ENCODE data around the gene BAK1. TPM values are rescaled to one million over a fixed set of nuclear protein-coding genes. Genes with fewer than 3 reads are reported as not detected.
"Not testable (repeated sequence)": the region's sequence is repeated elsewhere in the genome, so short reads cannot be mapped to it uniquely, and the experiment has no call there.

BAK1 gene
- total and polyA plus RNA-seq, 2 of the 13 experiments (the other 11 are each of a cell fraction or from before 2014, with no cell fraction given): 15.0 to 23.8 TPM

- DNase-seq (ENCODE audit: low spot score); H3K27me3 ChIP-seq (ENCODE audit: control insufficient read depth in 1 of 2, insufficient read depth in 2 of 2, low read length in 2 of 2); H4K20me1 ChIP-seq (ENCODE audit: insufficient read depth, low read length); CTCF ChIA-PET (ENCODE audit: low intra/inter-chr PET ratio, low total read pairs); H3K9ac ChIP-seq (ENCODE audit: insufficient read depth, low read depth, low read length); H3K36me3 ChIP-seq (replicated peaks in 1 of 2; ENCODE audit: control insufficient read depth in 1 of 2, insufficient read depth in 2 of 2, low read length in 2 of 2); H3K4me3 ChIP-seq (replicated peaks in 1 of 3; ENCODE audit: insufficient read depth in 1 of 3, low read depth in 2 of 3, low read length in 3 of 3); H3K79me2 ChIP-seq (ENCODE audit: insufficient read depth, low read length); H3K9me3 ChIP-seq (ENCODE audit: low read length); POLR2A ChIA-PET; H2AFZ ChIP-seq (ENCODE audit: low read length); in situ Hi-C loops (cut with HindIII; ENCODE audit: extremely low pct_ligation_motif_present, low pct_unique_long_range_greater_than_20kb); intact Hi-C loops (cut with micrococcal nuclease; ENCODE audit: unreplicated experiment); H3K27ac ChIP-seq (ENCODE audit: extremely low read length, insufficient read depth, low read length); BruUV-seq (replicated peaks): not testable (repeated sequence)
- ATAC-seq (peak; percentile 73), FAIRE-seq (peak; percentile 76)
- WGBS (ENCODE audit: low lambda C conversion rate): 31% methylated on average over 11 of the region's 11 CpGs
- Histone ChIP-seq H3K4me2 (ENCODE audit: low read depth, low read length) (peak overlapping the region; percentile 34), H3K4me1 (ENCODE audit: insufficient read depth, low read length) (peaks cover 27% of the 10 kb centered on the region)
- TF ChIP-seq ZMYM4 (CRISPR knock-in tag; IDR thresholded peaks at IDR 0.05) (0 out of 2 replicates have a peak, but pooled peaks have one; percentile 27), ZNF292 (CRISPR knock-in tag; IDR thresholded peaks at IDR 0.05; ENCODE audit: borderline replicate concordance, low read depth) (0 out of 2 replicates have a peak, but pooled peaks have one; percentile 40), ZNF792 (CRISPR knock-in tag; IDR thresholded peaks at IDR 0.05) (0 out of 2 replicates have a peak, but pooled peaks have one; percentile 38), ZNF121 (CRISPR knock-in tag; IDR thresholded peaks at IDR 0.05) (peak; percentile 56; the same call in 1 of the 2 replicates), SP5 (CRISPR knock-in tag; IDR thresholded peaks at IDR 0.05; ENCODE audit: borderline replicate concordance, low read depth) (peak; percentile 93), HNF4A (CRISPR knock-in tag; IDR thresholded peaks at IDR 0.05) (peak; percentile 83), TBX2 (CRISPR knock-in tag; IDR thresholded peaks at IDR 0.05; ENCODE audit: borderline replicate concordance) (peak; percentile 31; the same call in 1 of the 2 replicates), ZNF580 (CRISPR knock-in tag; IDR thresholded peaks at IDR 0.05; ENCODE audit: borderline replicate concordance, low read depth) (0 out of 2 replicates have a peak, but pooled peaks have one; percentile 35), ZNF644 (CRISPR knock-in tag; IDR thresholded peaks at IDR 0.05; ENCODE audit: low read depth) (peak; percentile 88), NFE2L2 (IDR thresholded peaks at IDR 0.05; ENCODE audit: low read length) (peak; percentile 52), TEAD3 (CRISPR knock-in tag; optimal IDR thresholded peaks at IDR 0.05; ENCODE audit: borderline replicate concordance) (peak; percentile 45), RARA (CRISPR knock-in tag; IDR thresholded peaks at IDR 0.05) (0 out of 2 replicates have a peak, but pooled peaks have one; percentile 9), HOXA3 (CRISPR knock-in tag; IDR thresholded peaks at IDR 0.05) (peak; percentile 41; the same call in 1 of the 2 replicates), ZNF788 (CRISPR knock-in tag; IDR thresholded peaks at IDR 0.05; ENCODE audit: borderline replicate concordance) (0 out of 2 replicates have a peak, but pooled peaks have one; percentile 25), PITX1 (CRISPR knock-in tag; IDR thresholded peaks at IDR 0.05) (peak; percentile 56; the same call in 1 of the 2 replicates)
- TF ChIP-seq, protein P1, sequence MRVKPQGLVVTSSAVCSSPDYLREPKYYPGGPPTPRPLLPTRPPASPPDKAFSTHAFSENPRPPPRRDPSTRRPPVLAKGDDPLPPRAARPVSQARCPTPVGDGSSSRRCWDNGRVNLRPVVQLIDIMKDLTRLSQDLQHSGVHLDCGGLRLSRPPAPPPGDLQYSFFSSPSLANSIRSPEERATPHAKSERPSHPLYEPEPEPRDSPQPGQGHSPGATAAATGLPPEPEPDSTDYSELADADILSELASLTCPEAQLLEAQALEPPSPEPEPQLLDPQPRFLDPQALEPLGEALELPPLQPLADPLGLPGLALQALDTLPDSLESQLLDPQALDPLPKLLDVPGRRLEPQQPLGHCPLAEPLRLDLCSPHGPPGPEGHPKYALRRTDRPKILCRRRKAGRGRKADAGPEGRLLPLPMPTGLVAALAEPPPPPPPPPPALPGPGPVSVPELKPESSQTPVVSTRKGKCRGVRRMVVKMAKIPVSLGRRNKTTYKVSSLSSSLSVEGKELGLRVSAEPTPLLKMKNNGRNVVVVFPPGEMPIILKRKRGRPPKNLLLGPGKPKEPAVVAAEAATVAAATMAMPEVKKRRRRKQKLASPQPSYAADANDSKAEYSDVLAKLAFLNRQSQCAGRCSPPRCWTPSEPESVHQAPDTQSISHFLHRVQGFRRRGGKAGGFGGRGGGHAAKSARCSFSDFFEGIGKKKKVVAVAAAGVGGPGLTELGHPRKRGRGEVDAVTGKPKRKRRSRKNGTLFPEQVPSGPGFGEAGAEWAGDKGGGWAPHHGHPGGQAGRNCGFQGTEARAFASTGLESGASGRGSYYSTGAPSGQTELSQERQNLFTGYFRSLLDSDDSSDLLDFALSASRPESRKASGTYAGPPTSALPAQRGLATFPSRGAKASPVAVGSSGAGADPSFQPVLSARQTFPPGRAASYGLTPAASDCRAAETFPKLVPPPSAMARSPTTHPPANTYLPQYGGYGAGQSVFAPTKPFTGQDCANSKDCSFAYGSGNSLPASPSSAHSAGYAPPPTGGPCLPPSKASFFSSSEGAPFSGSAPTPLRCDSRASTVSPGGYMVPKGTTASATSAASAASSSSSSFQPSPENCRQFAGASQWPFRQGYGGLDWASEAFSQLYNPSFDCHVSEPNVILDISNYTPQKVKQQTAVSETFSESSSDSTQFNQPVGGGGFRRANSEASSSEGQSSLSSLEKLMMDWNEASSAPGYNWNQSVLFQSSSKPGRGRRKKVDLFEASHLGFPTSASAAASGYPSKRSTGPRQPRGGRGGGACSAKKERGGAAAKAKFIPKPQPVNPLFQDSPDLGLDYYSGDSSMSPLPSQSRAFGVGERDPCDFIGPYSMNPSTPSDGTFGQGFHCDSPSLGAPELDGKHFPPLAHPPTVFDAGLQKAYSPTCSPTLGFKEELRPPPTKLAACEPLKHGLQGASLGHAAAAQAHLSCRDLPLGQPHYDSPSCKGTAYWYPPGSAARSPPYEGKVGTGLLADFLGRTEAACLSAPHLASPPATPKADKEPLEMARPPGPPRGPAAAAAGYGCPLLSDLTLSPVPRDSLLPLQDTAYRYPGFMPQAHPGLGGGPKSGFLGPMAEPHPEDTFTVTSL (CRISPR knock-in tag; IDR thresholded peaks at IDR 0.05; ENCODE audit: borderline replicate concordance): peak; percentile 33; the same call in 1 of the 2 replicates
- TF ChIP-seq, protein P2, sequence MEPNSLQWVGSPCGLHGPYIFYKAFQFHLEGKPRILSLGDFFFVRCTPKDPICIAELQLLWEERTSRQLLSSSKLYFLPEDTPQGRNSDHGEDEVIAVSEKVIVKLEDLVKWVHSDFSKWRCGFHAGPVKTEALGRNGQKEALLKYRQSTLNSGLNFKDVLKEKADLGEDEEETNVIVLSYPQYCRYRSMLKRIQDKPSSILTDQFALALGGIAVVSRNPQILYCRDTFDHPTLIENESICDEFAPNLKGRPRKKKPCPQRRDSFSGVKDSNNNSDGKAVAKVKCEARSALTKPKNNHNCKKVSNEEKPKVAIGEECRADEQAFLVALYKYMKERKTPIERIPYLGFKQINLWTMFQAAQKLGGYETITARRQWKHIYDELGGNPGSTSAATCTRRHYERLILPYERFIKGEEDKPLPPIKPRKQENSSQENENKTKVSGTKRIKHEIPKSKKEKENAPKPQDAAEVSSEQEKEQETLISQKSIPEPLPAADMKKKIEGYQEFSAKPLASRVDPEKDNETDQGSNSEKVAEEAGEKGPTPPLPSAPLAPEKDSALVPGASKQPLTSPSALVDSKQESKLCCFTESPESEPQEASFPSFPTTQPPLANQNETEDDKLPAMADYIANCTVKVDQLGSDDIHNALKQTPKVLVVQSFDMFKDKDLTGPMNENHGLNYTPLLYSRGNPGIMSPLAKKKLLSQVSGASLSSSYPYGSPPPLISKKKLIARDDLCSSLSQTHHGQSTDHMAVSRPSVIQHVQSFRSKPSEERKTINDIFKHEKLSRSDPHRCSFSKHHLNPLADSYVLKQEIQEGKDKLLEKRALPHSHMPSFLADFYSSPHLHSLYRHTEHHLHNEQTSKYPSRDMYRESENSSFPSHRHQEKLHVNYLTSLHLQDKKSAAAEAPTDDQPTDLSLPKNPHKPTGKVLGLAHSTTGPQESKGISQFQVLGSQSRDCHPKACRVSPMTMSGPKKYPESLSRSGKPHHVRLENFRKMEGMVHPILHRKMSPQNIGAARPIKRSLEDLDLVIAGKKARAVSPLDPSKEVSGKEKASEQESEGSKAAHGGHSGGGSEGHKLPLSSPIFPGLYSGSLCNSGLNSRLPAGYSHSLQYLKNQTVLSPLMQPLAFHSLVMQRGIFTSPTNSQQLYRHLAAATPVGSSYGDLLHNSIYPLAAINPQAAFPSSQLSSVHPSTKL (CRISPR knock-in tag; IDR thresholded peaks at IDR 0.05): 0 out of 2 replicates have a peak, but pooled peaks have one; percentile 53
Observed at GRCh38 chr6:33545292-33545691, 34.8 kb downstream of the BAK1 start.

Data from HepG2 (cell line).